ENCODE measurements around the gene TRAPPC14. TPM values are rescaled to one million over a fixed set of nuclear protein-coding genes. Genes with fewer than 3 reads are reported as not detected.

TRAPPC14 gene
- total and polyA plus RNA-seq, 2 of the 8 experiments (the other 6 are each of a cell fraction or from before 2014, with no cell fraction given): 11.9 to 22.1 TPM

DNA sequence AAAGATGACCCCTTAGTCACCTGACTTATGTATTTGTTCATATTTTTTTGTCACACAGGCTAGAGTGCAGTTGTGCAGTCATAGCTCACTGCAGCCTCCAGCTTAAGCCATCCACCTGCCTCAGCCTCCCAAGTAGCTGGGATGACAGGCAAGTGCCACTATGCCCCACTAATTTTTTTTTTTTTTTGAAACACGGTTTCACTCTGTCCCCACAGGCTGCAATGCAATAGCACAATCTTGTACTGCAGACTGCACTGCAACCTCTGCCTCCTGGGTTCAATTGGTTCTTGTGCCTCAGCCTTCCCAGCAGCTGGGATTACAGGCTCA, 29.9 kb downstream of the TRAPPC14 start (continued):
- TF ChIP-seq PHF8 (conservative IDR thresholded peaks at IDR 0.05; ENCODE audit: low read depth, low read length) (no peak), BACH1 (IDR thresholded peaks at IDR 0.05; ENCODE audit: low read length) (no peak), RNF2 (IDR thresholded peaks at IDR 0.05; ENCODE audit: borderline replicate concordance, low read depth, low read length, missing control alignments, poor library complexity, severe bottlenecking) (no peak), BRCA1 (IDR thresholded peaks at IDR 0.05; ENCODE audit: low read depth, low read length) (no peak)

All from H1 (cell line).